ENCODE data around the gene KLF5.
"Not testable (repeated sequence)": the region's sequence is repeated elsewhere in the genome, so short reads cannot be mapped to it uniquely, and the experiment has no call there.

KLF5 gene

DNA sequence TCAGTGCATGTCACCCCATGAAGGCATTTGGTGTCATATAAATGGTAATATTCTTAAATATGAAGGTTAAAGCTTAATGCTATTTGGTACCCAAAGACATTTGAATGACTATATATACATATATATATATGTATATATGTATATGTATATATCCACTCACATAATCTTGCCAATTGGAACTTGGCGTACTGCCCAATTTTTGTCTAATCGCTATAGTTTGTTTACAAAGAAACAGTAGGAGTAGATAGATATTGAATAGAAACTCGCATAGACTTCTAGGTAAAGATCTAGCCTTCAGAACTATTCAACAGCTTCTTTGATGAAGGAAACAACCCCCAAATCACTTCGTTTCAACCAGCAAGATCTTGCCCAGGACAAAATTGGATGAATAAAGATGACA is 24.1 kb downstream of the KLF5 start:
- no peak for DNase-seq (ENCODE audit: low read depth, low spot score)

- no peak for DNase-seq (ENCODE audit: low read depth, low spot score)
Measured at GRCh38 chr13:73088332-73088935, 29.6 kb downstream of the KLF5 start.

- no peak for DNase-seq (ENCODE audit: low read depth, low spot score)
Measured at GRCh38 chr13:73089213-73089612, 30.4 kb downstream of the KLF5 start.

DNA sequence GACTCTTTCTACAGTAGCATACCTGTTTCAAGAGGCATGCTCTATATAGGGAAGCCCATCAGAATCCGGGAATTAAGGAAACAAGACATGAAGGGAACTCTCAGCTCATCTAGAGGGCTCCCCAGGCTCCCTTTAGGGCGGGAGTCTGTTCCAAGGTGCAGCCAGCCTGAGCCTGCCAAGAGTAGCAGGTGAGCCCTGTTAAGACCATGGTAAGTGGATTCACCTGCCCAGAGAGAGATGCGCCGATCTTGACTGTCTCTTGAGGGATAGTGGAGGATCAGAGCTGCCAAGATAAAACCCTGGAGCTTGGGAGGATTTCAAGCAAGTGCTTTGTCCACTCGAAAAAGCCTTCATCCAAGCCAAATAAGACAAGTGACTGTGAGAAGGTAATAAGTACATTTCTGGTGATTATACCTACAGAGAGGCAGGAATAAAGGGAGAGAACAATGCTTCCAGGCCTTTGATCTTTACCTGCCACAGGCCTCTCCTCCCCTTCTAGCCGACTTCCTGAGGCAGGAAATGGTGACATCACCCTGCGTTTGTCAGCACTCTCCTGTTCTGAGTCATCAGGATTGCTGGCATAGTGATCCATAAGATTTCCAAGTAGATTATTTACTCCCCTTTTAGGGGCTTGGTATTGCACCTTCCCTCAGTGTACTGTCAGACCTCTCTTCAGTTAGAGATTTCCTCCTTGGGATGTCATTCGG is 31.5 kb downstream of the KLF5 start:
- DNase-seq (ENCODE audit: low read depth, low spot score): no peak

DNA sequence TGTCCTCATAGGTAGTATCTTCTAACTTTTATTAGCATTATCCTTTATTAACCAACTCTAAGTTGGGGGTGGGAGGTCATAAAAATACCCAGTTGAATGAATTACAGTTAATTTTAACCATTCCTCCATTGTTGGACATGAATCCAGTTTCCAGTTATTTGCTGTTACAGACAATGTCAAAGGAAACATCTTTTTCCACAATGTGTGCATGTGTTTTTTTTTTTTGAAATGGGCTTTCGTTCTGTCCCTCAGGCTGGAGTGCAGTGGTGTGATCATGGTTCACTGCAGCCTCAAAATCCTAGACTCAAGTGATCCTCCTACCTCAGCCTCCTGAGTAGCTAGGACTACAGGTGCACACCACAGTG is 32.0 kb downstream of the KLF5 start:
- DNase-seq (ENCODE audit: low read depth, low spot score): no peak

DNA sequence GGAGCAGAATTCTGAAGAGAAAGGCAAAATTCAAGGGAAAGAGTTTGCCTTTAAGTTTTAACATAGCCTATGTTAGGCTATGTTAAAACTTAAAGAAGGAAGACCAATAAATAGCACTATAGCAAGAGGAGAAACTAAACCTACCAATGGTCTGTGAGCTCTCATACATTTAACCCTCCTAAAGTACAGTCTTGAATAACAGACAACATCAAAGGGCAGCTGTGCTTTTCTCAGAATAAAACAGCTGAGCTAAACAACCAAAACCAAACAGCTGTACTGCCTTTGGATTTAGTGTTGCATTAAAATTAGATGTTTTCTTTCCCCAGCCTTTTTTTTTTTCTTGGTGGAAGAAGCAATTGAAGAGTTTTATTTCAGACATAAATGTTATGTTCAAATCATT is 34.0 kb downstream of the KLF5 start:
- no peak for DNase-seq (ENCODE audit: low read depth, low spot score)

- no peak for DNase-seq (ENCODE audit: low read depth, low spot score)
Measured at GRCh38 chr13:73096173-73096572, 37.4 kb downstream of the KLF5 start.

- no peak for DNase-seq (ENCODE audit: low read depth, low spot score)
Measured at GRCh38 chr13:73096638-73097037, 37.8 kb downstream of the KLF5 start.

DNA sequence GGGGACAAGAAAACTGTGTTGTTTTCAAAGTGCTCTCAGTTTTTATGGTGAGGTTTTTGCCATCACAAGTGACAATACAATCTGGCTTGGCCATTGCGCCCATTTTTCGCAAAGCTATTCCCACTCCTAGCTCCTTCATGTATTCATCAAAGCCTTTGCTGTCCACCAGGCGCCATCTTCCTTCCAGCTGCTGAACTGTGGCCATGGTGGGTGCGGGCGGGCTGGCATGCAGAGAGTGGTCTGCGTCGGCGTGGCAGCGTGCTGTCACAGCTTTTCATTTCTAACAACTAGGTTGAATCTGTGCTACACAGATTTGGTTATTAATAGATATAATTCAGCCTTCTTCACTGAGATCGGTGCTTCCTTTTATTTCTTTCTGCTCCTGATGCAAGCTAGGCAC is 42.0 kb downstream of the KLF5 start:
- DNase-seq (ENCODE audit: low read depth, low spot score): not testable (repeated sequence)

DNA sequence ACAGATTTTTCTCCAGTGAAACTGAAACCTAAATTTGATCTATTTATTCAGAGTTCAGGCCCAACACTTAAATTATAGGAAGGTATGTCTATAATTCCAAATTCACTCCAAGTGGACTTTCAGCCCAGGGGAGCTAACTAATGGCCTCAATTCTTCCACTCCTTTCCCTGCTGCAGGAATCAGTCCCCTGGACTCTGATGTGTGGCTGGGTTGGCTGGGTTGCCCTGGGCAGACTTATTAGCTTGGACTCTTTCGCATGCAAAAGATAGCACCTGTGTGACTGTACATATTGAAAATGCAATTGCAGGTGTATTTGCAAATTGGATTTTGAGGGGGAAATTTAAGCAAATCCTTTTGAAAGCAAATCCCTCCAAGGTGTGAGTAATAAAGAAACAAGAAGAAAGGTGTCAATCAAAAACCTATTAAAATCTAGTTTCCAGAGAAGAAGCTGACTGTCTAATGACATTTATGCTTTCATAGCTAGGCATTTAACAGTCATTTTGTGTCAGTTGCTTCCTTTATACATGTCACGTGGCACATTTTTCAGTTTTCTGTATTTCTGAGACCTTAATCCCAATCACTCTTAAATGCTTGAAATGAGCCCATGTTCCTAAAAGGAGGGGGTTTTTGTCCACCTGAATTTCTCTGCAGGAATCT is 42.7 kb downstream of the KLF5 start:
- DNase-seq (ENCODE audit: low read depth, low spot score): no peak

- DNase-seq (ENCODE audit: low read depth, low spot score): no peak
Measured at GRCh38 chr13:73103238-73103637, 44.4 kb downstream of the KLF5 start.

GRCh38 chr13:73106513-73107178 is 47.8 kb downstream of the KLF5 start:
- no peak for DNase-seq (ENCODE audit: low read depth, low spot score)

DNA sequence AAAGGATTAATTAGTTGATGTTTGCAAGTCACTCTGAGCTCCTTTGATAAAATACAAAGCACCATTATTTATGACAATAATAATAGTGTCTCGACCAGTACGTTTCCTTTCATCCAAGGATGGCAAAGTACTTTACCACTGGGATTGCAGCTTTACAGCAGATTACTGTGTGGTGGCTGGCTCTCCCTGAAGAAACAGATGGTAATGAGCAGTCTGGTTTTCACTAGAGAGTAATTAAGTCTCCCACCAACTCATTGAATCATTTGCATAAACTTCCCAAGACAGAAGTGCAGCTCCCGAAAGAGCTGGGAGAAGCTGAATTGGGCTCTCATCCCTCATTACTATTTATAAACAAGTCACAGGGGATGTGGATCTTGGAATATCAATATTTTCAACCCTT is 48.7 kb downstream of the KLF5 start:
- DNase-seq (ENCODE audit: low read depth, low spot score): no peak

GRCh38 chr13:73107970-73108369 is 49.2 kb downstream of the KLF5 start:
- DNase-seq (ENCODE audit: low read depth, low spot score): no peak

DNA sequence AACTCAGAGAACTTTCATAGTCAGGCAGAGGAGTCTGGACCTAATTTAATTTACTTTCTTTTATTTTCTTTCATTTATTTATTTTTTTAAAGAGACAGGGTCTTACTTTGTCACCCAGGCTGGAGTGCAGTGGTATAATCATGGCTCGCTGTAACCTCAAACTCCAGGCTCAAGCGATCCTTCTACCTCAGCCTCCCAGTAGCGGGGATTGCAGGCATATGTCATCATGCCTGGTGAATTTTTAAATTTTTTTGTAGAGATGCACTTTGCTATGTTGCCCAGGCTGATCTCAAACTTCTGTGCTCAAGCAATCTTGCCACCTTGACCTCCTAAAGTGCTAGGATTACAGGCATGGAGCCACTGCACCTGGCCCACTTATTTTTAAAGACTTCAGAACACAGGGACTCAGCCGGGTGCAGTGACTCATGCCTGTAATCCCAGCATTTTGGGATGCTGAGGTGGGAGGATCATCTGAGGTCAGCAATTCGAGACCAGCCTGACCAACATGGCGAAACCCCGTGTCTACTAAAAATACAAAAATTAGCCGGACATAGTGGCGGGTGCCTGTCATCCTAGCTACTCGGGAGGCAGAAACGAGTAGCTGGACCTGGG is 50.6 kb downstream of the KLF5 start:
- no peak for DNase-seq (ENCODE audit: low read depth, low spot score)

GRCh38 chr13:73109969-73110368 is 51.2 kb downstream of the KLF5 start:
- DNase-seq (ENCODE audit: low read depth, low spot score): no peak

- no peak for DNase-seq (ENCODE audit: low read depth, low spot score)
Measured at GRCh38 chr13:73110814-73111213, 52.0 kb downstream of the KLF5 start.

DNA sequence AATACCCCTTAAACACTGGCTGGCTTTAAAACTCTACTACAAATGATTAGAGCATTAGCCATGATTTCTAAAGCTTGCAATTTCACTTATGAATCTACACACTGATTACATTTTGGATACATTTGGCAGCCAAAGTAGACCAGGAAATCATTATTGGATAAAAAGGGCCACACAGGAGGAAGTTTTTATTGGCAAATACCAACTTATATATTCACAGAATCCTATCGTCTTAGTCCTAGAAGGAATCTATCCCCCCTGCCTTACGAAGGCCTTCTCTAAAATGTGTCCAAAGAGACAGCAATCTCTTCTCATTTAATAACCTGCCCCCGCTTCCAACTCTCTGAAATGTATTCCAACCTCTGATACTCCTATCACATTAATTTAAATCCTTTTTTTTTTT is 52.5 kb downstream of the KLF5 start:
- DNase-seq (ENCODE audit: low read depth, low spot score): no peak

DNA sequence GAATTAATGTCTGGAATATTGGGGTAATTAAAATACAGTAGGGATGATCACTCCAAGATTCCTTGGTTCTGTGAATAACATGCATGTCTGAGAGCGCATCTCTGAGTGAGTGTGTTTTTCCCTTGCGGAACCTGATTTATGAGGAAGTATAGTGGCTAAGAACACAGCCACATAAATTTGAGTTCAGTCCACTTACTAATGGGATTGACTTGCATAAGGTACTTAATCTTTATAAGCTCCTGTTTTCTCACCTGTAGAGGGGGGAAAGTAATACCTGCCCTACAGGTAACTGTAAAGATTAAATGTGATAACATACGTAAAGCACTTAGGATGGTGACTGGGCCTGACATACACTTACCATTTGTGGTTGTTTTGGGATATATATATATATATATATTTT is 60.8 kb downstream of the KLF5 start:
- DNase-seq (ENCODE audit: low read depth, low spot score): no peak
